Ovary (tissue), 3 donors: ENCODE data around the gene GPATCH3.

Experiments used
- CTCF ChIP-seq, 3 donors: fragments of 450-650 bp in 2 of 3; fragments of 200-600 bp in 1 of 3; IDR thresholded peaks; one replicate each; pipeline versions ENCODE4 v1.5.1 to v1.8.0; 2016 to 2022; ENCODE audit warnings: antibody characterized with exemption in 3 of 3, mild to moderate bottlenecking in 1 of 3
- EP300 ChIP-seq: sonication (generic); formaldehyde crosslinking; IDR thresholded peaks from one replicate; pipeline ENCODE4 v1.6.1; 2017; ENCODE audit warnings: antibody characterized with exemption
- POLR2A ChIP-seq: fragments of 450-650 bp; IDR thresholded peaks from one replicate; pipeline ENCODE4 v1.6.1; 2017; ENCODE audit warnings: antibody characterized with exemption, mild to moderate bottlenecking, moderate library complexity
- donor health status: DM: no; HTN: no; CAD: no.

GRCh38 chr1:26922431-26922729 is 22.1 kb upstream of the GPATCH3 start:
- no peak for TF ChIP-seq CTCF (IDR thresholded peaks at IDR 0.05)
- TF ChIP-seq POLR2A: no peak
- TF ChIP-seq EP300: no peak
